Neural crest cell (in vitro differentiated cells): ENCODE data around the gene CCDC182. TPM values are rescaled to one million over a fixed set of nuclear protein-coding genes. Genes with fewer than 3 reads are reported as not detected.

ENCODE experiments used
- DNase-seq: peaks from one replicate; pipeline ENCODE4 v3.0.0; 2021; ENCODE audit warnings: low read depth, mixed read lengths, low spot score
- H3K27ac Mint-ChIP-seq: one replicate; pipeline ENCODE4 v1.8.0; 2021; ENCODE audit warnings: mild to moderate bottlenecking, mixed read lengths; ENCODE audit not compliant: unreplicated experiment
- H3K27me3 Mint-ChIP-seq: 2 replicates; pipeline ENCODE4 v1.8.0; 2021; ENCODE audit warnings: low read depth, mild to moderate bottlenecking, mixed read lengths
- H3K36me3 Mint-ChIP-seq: 2 replicates; pipeline ENCODE4 v1.8.0; 2021; ENCODE audit warnings: low read depth, mild to moderate bottlenecking, mixed read lengths
- H3K4me1 Mint-ChIP-seq: 2 replicates; pipeline ENCODE4 v1.8.0; 2021; ENCODE audit warnings: mixed read lengths
- H3K4me3 Mint-ChIP-seq: one replicate; pipeline ENCODE4 v1.8.0; 2021; ENCODE audit warnings: mild to moderate bottlenecking, mixed read lengths
- H3K9me3 Mint-ChIP-seq: 2 replicates; pipeline ENCODE4 v1.8.0; 2021; ENCODE audit warnings: mixed read lengths
- CTCF ChIP-seq: fragments of 200-600 bp; sonication (generic); conservative IDR thresholded peaks from 2 replicates; pipeline ENCODE4 v1.5.0; 2021; ENCODE audit warnings: antibody characterized with exemption, mild to moderate bottlenecking
- total RNA-seq: library from RNA; stranded (reverse); gene quantifications from 2 replicates; pipeline ENCODE4 v1.2.1, GENCODE V29; 2021

The CCDC182 gene
- total RNA-seq, 1 donor from 2014 or later: not detected

- Mint-ChIP-seq H3K4me1 (peaks cover 31% of the 10 kb centered on the region), H3K27me3 (no peaks in the 10 kb centered on the region), H3K4me3 (no peak overlapping the region)
Measured at GRCh38 chr17:57766318-57766943, 21.3 kb upstream of the CCDC182 start.

GRCh38 chr17:57762452-57763395 lies 17.6 kb upstream of the CCDC182 start:
- TF ChIP-seq CTCF: no peak
- H3K27me3 Mint-ChIP-seq: no peaks in the 10 kb centered on the region
- H3K36me3 Mint-ChIP-seq: no peaks in the 10 kb centered on the region
- peaks cover 46% of the 10 kb centered on the region for H3K4me1 Mint-ChIP-seq
- peak overlapping the region; percentile 89 for H3K27ac Mint-ChIP-seq
- DNase-seq: no peak
- peak overlapping the region; percentile 72 for H3K4me3 Mint-ChIP-seq
- peaks cover 3% of the 10 kb centered on the region for H3K9me3 Mint-ChIP-seq

More at GRCh38 chr17:57766318-57766943, 21.3 kb upstream of the CCDC182 start:
- peaks cover 3% of the 10 kb centered on the region for H3K9me3 Mint-ChIP-seq
- no peak for TF ChIP-seq CTCF
- H3K36me3 Mint-ChIP-seq: no peaks in the 10 kb centered on the region
- DNase-seq: no peak
- H3K27ac Mint-ChIP-seq: no peak overlapping the region

- no peak for DNase-seq
- no peak for TF ChIP-seq CTCF
- H3K27me3 Mint-ChIP-seq: no peaks in the 10 kb centered on the region
- H3K9me3 Mint-ChIP-seq: peaks cover 3% of the 10 kb centered on the region
- peaks cover 49% of the 10 kb centered on the region for H3K4me1 Mint-ChIP-seq
- peak overlapping the region; percentile 72 for H3K4me3 Mint-ChIP-seq
- H3K36me3 Mint-ChIP-seq: no peaks in the 10 kb centered on the region
- peak overlapping the region; percentile 93 for H3K27ac Mint-ChIP-seq
Measured at GRCh38 chr17:57761887-57762286, 16.8 kb upstream of the CCDC182 start.

GRCh38 chr17:57760046-57760445 lies 14.9 kb upstream of the CCDC182 start:
- Mint-ChIP-seq H3K36me3 (no peaks in the 10 kb centered on the region), H3K27ac (no peak overlapping the region), H3K27me3 (no peaks in the 10 kb centered on the region), H3K4me3 (peak overlapping the region; percentile 17), H3K4me1 (peaks cover 62% of the 10 kb centered on the region), H3K9me3 (peaks cover 3% of the 10 kb centered on the region)
- no peak for TF ChIP-seq CTCF
- no peak for DNase-seq

GRCh38 chr17:57758654-57759053 lies 13.6 kb upstream of the CCDC182 start:
- Mint-ChIP-seq H3K27ac (no peak overlapping the region), H3K4me1 (peaks cover 59% of the 10 kb centered on the region), H3K27me3 (no peaks in the 10 kb centered on the region), H3K36me3 (no peaks in the 10 kb centered on the region), H3K4me3 (no peak overlapping the region), H3K9me3 (peaks cover 3% of the 10 kb centered on the region)
- DNase-seq: no peak
- TF ChIP-seq CTCF: no peak
